GM23248 (cell line): ENCODE results near the gene SLC38A8. TPM values are rescaled to one million over a fixed set of nuclear protein-coding genes. Genes with fewer than 3 reads are reported as not detected.

Experiments
- DNase-seq: peaks from one replicate; pipeline ENCODE4 v3.0.0-alpha.2; 2015
- H2AFZ ChIP-seq: fragments of 200-600 bp; sonication (generic); 2 replicates; pipeline ENCODE4 v1.6.1; 2016; ENCODE audit warnings: antibody characterized with exemption
- H3F3A ChIP-seq: fragments of 200-600 bp; sonication (generic); 2 replicates; pipeline ENCODE4 v1.6.1; 2016; ENCODE audit warnings: mild to moderate bottlenecking, antibody characterized with exemption, mixed run types; ENCODE audit not compliant: insufficient read depth
- H3K27ac ChIP-seq: fragments of 200-600 bp; sonication (generic); 2 replicates; pipeline ENCODE4 v1.5.1; 2016; ENCODE audit warnings: mild to moderate bottlenecking
- H3K27me3 ChIP-seq: fragments of 200-600 bp; sonication (generic); replicated peaks from 2 replicates; pipeline ENCODE4 v1.6.1; 2016; ENCODE audit warnings: mild to moderate bottlenecking; ENCODE audit not compliant: insufficient read depth
- H3K36me3 ChIP-seq: fragments of 200-600 bp; sonication (generic); 2 replicates; pipeline ENCODE4 v1.6.1; 2016; ENCODE audit warnings: low read depth, mild to moderate bottlenecking
- H3K4me1 ChIP-seq: fragments of 200-600 bp; sonication (generic); 2 replicates; pipeline ENCODE4 v1.6.1; 2016; ENCODE audit warnings: mild to moderate bottlenecking; ENCODE audit not compliant: insufficient read depth
- H3K4me2 ChIP-seq: fragments of 200-600 bp; sonication (generic); one replicate; pipeline ENCODE4 v1.6.1; 2016; ENCODE audit warnings: mild to moderate bottlenecking; ENCODE audit not compliant: unreplicated experiment
- H3K4me3 ChIP-seq: fragments of 200-600 bp; sonication (generic); 2 replicates; pipeline ENCODE4 v1.5.1; 2016; ENCODE audit warnings: mild to moderate bottlenecking
- H3K79me2 ChIP-seq: fragments of 200-600 bp; sonication (generic); 2 replicates; pipeline ENCODE4 v1.6.1; 2016; ENCODE audit warnings: mild to moderate bottlenecking; ENCODE audit not compliant: insufficient read depth
- H3K9ac ChIP-seq: fragments of 200-600 bp; sonication (generic); 2 replicates; pipeline ENCODE4 v1.6.1; 2016; ENCODE audit warnings: mild to moderate bottlenecking
- H3K9me2 ChIP-seq: fragments of 200-600 bp; sonication (generic); 2 replicates; pipeline ENCODE4 v1.6.1; 2016; ENCODE audit warnings: mixed run types, mild to moderate bottlenecking, moderate library complexity; ENCODE audit not compliant: insufficient read depth
- H3K9me3 ChIP-seq: fragments of 200-600 bp; sonication (generic); one replicate; pipeline ENCODE4 v1.6.1; 2017; ENCODE audit warnings: low read depth
- H4K20me1 ChIP-seq: fragments of 200-600 bp; sonication (generic); 2 replicates; pipeline ENCODE4 v1.6.0; 2016; ENCODE audit not compliant: insufficient read depth
- EZH2 ChIP-seq: fragments of 200-600 bp; sonication (generic); IDR thresholded peaks from 2 replicates; pipeline ENCODE4 v1.6.1; 2018; ENCODE audit warnings: antibody characterized with exemption, mild to moderate bottlenecking; ENCODE audit not compliant: insufficient read depth, poor library complexity, severe bottlenecking
- EZH2phosphoT487 ChIP-seq: fragments of 200-600 bp; sonication (generic); IDR thresholded peaks from 2 replicates; pipeline ENCODE4 v1.6.1; 2018; ENCODE audit warnings: antibody characterized with exemption, moderate library complexity, mild to moderate bottlenecking, low read depth; ENCODE audit not compliant: insufficient read depth
- WGBS, 2 experiments: methylation state at CpG; one replicate each; pipeline ENCODE4 v1.1.6; 2015 to 2017; ENCODE audit warnings: low lambda C conversion rate in 2 of 2, low coverage in 1 of 2; ENCODE audit errors: missing lambda C conversion rate in 2 of 2; 5-methylcytosine and 5-hydroxymethylcytosine counted together
- in situ Hi-C: fragments of 300-500 bp; cut with MboI; formaldehyde crosslinking; loops from 2 replicates; pipeline ENCODE4 v1.15.0; 2020
- polyA plus RNA-seq: library from polyadenylated mRNA; unstranded; fragments of >200 nt; fragmentation: Nextera tagmentation; extraction: Ambion mirVana; gene quantifications from 2 replicates; pipeline ENCODE4 v1.2.1, GENCODE V29; 2016
- total RNA-seq: library from RNA; depleted of rRNA; stranded (reverse); fragments of >200 nt; shearing (Covaris generic); gene quantifications from 2 replicates; pipeline ENCODE4 v1.2.3, GENCODE V29; 2014

SLC38A8 gene
- total and polyA plus RNA-seq, 2 experiments from 2014 or later = not detected

DNA sequence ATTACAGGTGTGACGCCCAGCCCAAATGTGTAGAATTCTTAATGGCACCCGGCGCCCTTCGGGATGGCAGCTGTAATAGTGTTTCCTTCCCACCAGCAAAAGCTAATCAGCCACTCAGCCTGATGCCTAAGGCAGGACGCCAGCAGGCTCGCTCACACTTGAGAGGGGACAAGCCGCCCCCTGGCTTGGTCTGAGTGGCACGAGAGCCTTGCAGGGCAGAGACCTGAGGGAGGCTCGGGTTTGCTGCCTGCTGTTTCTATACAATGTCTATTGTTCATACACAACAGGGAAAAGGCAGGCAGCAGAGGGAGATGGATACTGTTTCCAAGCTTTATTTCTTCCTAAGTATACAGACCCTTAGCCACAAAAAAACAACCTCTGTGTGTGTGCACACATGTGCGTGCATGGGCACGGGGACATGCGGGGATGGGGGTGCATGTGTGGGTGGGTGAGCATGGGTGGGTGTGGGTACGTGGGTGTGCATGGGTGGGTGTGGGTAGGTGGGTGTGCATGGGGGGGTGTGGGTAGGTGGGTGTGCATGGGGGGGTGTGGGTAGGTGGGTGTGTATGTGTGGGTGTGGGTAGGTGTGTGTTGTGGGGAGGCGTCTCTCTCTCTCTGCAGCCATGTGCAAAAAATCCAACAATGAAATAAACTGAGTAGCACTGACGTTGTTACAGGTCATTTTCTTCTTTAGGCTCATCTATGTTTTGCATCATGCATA is 10.0 kb downstream of the SLC38A8 start:
- Histone ChIP-seq H4K20me1 (no peaks in the 10 kb centered on the region), H3K4me2 (no peak overlapping the region), H3K9me2 (no peaks in the 10 kb centered on the region), H3K9ac (no peak overlapping the region), H3K36me3 (no peaks in the 10 kb centered on the region), H3K79me2 (no peaks in the 10 kb centered on the region), H3K9me3 (no peaks in the 10 kb centered on the region), H3K4me3 (no peak overlapping the region), H2AFZ (no peak overlapping the region), H3K4me1 (no peaks in the 10 kb centered on the region), H3F3A (no peaks in the 10 kb centered on the region), H3K27me3 (peaks cover 9% of the 10 kb centered on the region; the same call in 1 of the 2 replicates), H3K27ac (no peak overlapping the region)
- TF ChIP-seq EZH2 = no peak
- TF ChIP-seq EZH2phosphoT487 = no peak
- in situ Hi-C loops = no loop called here
- no peak for DNase-seq
- WGBS, 2 experiments = 72 to 77% methylated on average over 15 of the region's 15 CpGs

DNA sequence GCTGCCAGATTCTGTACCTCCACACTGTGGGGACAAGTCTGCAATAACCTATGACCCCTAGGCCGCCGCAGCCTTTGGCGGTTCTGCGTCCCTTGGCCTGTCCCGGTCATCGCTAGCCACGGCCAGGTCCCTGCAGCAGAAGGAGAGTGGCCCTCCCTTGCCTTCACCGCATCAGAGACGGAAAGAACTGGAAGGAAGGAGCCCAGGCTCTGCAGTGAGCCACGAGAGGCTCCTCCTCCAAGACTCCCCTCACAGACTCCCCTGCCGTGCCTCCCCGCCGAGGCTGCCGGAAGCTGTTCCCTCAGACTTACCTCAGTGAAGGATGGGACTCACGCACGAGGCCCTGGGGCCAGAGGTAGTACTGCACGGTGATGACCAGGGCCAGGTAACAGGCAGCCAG is 11.0 kb downstream of the SLC38A8 start:
- no peak overlapping the region for H2AFZ ChIP-seq
- H3K9me2 ChIP-seq = no peaks in the 10 kb centered on the region
- no peak overlapping the region for H3K4me2 ChIP-seq
- WGBS, 2 experiments = 88% methylated on average over 17 of the region's 17 CpGs
- in situ Hi-C loops = no loop called here
- H4K20me1 ChIP-seq = no peaks in the 10 kb centered on the region
- DNase-seq = no peak
- H3K9me3 ChIP-seq = no peaks in the 10 kb centered on the region
- H3K79me2 ChIP-seq = no peaks in the 10 kb centered on the region
- H3K27ac ChIP-seq = no peak overlapping the region
- no peaks in the 10 kb centered on the region for H3F3A ChIP-seq
- no peaks in the 10 kb centered on the region for H3K36me3 ChIP-seq
- H3K27me3 ChIP-seq = peaks cover 9% of the 10 kb centered on the region; the same call in 1 of the 2 replicates
- H3K4me3 ChIP-seq = no peak overlapping the region
- H3K9ac ChIP-seq = no peak overlapping the region
- TF ChIP-seq EZH2phosphoT487 = no peak
- TF ChIP-seq EZH2 = no peak
- no peaks in the 10 kb centered on the region for H3K4me1 ChIP-seq

DNA sequence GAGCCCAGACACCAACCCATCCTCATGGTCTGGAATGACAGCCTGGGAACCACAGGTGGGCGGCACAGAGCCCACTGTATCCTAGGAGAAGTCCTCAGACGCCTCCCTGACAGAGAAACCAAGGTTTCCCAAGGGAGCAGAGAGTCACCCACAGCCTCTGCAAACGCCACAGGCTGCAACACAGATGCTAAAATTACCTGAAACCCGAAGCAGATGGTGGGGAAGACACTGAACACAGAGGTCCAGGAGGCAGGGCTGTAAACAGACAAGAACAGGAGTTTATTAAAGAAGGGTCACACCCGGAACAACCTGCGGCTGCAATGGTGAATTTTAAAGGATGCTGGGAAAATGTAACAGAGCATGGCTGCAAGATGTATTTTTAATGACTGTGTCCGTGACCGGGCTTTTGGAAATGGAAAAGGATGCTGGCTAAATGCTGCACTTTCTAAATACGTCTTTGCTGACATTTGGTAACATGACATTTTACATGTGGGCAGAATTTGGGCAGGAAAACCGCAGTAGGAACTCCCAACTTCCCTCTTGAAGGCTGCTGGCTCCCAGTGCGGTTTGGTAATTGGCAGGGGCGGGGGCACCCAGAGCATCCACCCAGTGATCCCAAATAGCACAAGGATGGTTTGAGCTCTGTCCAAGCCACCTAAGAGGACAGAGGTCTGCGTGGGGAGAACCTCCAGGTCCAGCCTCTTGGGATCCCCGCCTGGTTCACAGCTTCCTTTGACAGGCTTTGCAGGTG is 13.1 kb downstream of the SLC38A8 start:
- no peaks in the 10 kb centered on the region for H3K9me2 ChIP-seq
- no peaks in the 10 kb centered on the region for H3F3A ChIP-seq
- no peak overlapping the region for H3K27ac ChIP-seq
- H3K9ac ChIP-seq = no peak overlapping the region
- no peak overlapping the region for H3K4me3 ChIP-seq
- 66 to 67% methylated on average over 14 of the region's 14 CpGs for WGBS, 2 experiments
- no peaks in the 10 kb centered on the region for H3K27me3 ChIP-seq
- TF ChIP-seq EZH2 (no peak), EZH2phosphoT487 (no peak)
- H3K36me3 ChIP-seq = no peaks in the 10 kb centered on the region
- peaks cover 5% of the 10 kb centered on the region; the same call in 1 of the 2 replicates for H3K4me1 ChIP-seq
- H2AFZ ChIP-seq = no peak overlapping the region
- no peaks in the 10 kb centered on the region for H3K79me2 ChIP-seq
- H3K9me3 ChIP-seq = no peaks in the 10 kb centered on the region
- H3K4me2 ChIP-seq = no peak overlapping the region
- no peaks in the 10 kb centered on the region for H4K20me1 ChIP-seq
- DNase-seq = no peak
- in situ Hi-C loops = no loop called here

DNA sequence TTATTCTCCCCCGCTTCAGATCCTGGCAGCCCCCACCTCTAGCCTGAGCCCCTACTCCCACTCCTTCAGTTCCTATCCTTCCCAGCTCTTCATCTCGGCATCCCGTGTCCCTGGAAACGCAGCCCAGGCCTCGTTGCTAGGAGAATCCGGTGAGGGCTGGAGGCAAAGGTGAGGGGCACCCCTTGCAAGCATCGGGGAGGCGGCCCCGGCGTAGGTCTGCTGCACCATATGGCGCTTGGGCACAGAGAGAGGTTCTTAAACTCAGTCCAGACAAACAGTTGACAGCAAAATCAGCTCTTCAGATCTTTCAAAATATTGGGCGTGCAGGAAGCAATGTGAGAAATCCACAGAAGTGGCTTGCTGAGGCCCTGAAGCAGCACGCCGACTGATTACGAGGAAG is 15.0 kb downstream of the SLC38A8 start:
- Histone ChIP-seq H2AFZ (no peak overlapping the region), H3K4me1 (peaks cover 5% of the 10 kb centered on the region; the same call in 1 of the 2 replicates), H3K4me3 (no peak overlapping the region), H3K9me3 (no peaks in the 10 kb centered on the region), H3K27me3 (no peaks in the 10 kb centered on the region), H4K20me1 (no peaks in the 10 kb centered on the region), H3K79me2 (no peaks in the 10 kb centered on the region), H3K9ac (no peak overlapping the region), H3K9me2 (no peaks in the 10 kb centered on the region), H3K36me3 (no peaks in the 10 kb centered on the region), H3F3A (no peaks in the 10 kb centered on the region), H3K27ac (no peak overlapping the region), H3K4me2 (no peak overlapping the region)
- WGBS, 2 experiments = 80 to 82% methylated on average over 15 of the region's 15 CpGs
- in situ Hi-C loops = no loop called here
- no peak for TF ChIP-seq EZH2
- no peak for TF ChIP-seq EZH2phosphoT487
- no peak for DNase-seq
